ENCODE measurements around the gene KCNA10.
A peak's percentile ranks its signal among the peaks of the same experiment; 100 is the strongest.
"Not testable (repeated sequence)": the region's sequence is repeated elsewhere in the genome, so short reads cannot be mapped to it uniquely, and the experiment has no call there.

The KCNA10 gene

GRCh38 chr1:110538921-110539320 is 19.9 kb upstream of the KCNA10 start:
- DNase-seq (ENCODE audit: low read depth, low spot score), result no peak
- no peak overlapping the region for H3K4me3 ChIP-seq (ENCODE audit: low read length)

GRCh38 chr1:110538075-110538474 is 19.1 kb upstream of the KCNA10 start:
- DNase-seq (ENCODE audit: low read depth, low spot score), result no peak
- no peak overlapping the region for H3K4me3 ChIP-seq (ENCODE audit: low read length)

GRCh38 chr1:110535985-110536384 is 17.0 kb upstream of the KCNA10 start:
- no peak for DNase-seq (ENCODE audit: low read depth, low spot score)
- H3K4me3 ChIP-seq (ENCODE audit: low read length), result no peak overlapping the region

GRCh38 chr1:110533230-110533629 is 14.3 kb upstream of the KCNA10 start:
- no peak overlapping the region for H3K4me3 ChIP-seq (ENCODE audit: low read length)
- DNase-seq (ENCODE audit: low read depth, low spot score), result no peak

GRCh38 chr1:110529011-110529410 is 10.0 kb upstream of the KCNA10 start:
- DNase-seq (ENCODE audit: low read depth, low spot score), result no peak
- no peak overlapping the region for H3K4me3 ChIP-seq (ENCODE audit: low read length)

- DNase-seq (ENCODE audit: low read depth, low spot score), result no peak
- H3K4me3 ChIP-seq (ENCODE audit: low read length), result no peak overlapping the region
These were observed 7.3 kb upstream of the KCNA10 start for GRCh38 chr1:110526201-110526780.

GRCh38 chr1:110525249-110525595 is 6.2 kb upstream of the KCNA10 start:
- no peak for DNase-seq (ENCODE audit: low read depth, low spot score)
- no peak overlapping the region for H3K4me3 ChIP-seq (ENCODE audit: low read length)

GRCh38 chr1:110524311-110525248 is 5.6 kb upstream of the KCNA10 start:
- peak; percentile 52 for DNase-seq (ENCODE audit: low read depth, low spot score)
- no peak overlapping the region for H3K4me3 ChIP-seq (ENCODE audit: low read length)

GRCh38 chr1:110523011-110523410 is 4.0 kb upstream of the KCNA10 start:
- no peak overlapping the region for H3K4me3 ChIP-seq (ENCODE audit: low read length)
- DNase-seq (ENCODE audit: low read depth, low spot score), result no peak

- DNase-seq (ENCODE audit: low read depth, low spot score), result no peak
- no peak overlapping the region for H3K4me3 ChIP-seq (ENCODE audit: low read length)
These were observed 3.6 kb upstream of the KCNA10 start for GRCh38 chr1:110522560-110522959.

- DNase-seq (ENCODE audit: low read depth, low spot score), result no peak
These were observed 1.9 kb upstream of the KCNA10 start for GRCh38 chr1:110520827-110521226.

GRCh38 chr1:110515891-110516290 is 3.1 kb downstream of the KCNA10 start:
- no peak for DNase-seq (ENCODE audit: low read depth, low spot score)
- H3K4me3 ChIP-seq (ENCODE audit: low read length), result no peak overlapping the region

More at GRCh38 chr1:110520827-110521226, 1.9 kb upstream of the KCNA10 start:
- no peak overlapping the region for H3K4me3 ChIP-seq (ENCODE audit: low read length)

GRCh38 chr1:110515041-110515440 is 3.9 kb downstream of the KCNA10 start:
- DNase-seq (ENCODE audit: low read depth, low spot score), result no peak
- no peak overlapping the region for H3K4me3 ChIP-seq (ENCODE audit: low read length)

- no peak overlapping the region for H3K4me3 ChIP-seq (ENCODE audit: low read length)
- DNase-seq (ENCODE audit: low read depth, low spot score), result no peak
These were observed 5.5 kb downstream of the KCNA10 start for GRCh38 chr1:110513511-110513910.

- no peak overlapping the region for H3K4me3 ChIP-seq (ENCODE audit: low read length)
- no peak for DNase-seq (ENCODE audit: low read depth, low spot score)
These were observed 7.5 kb downstream of the KCNA10 start for GRCh38 chr1:110511436-110511835.

GRCh38 chr1:110510921-110511320 is 8.1 kb downstream of the KCNA10 start:
- not testable (repeated sequence) for H3K4me3 ChIP-seq (ENCODE audit: low read length); DNase-seq (ENCODE audit: low read depth, low spot score)

- no peak overlapping the region for H3K4me3 ChIP-seq (ENCODE audit: low read length)
- no peak for DNase-seq (ENCODE audit: low read depth, low spot score)
These were observed 9.3 kb downstream of the KCNA10 start for GRCh38 chr1:110509655-110510054.

- H3K4me3 ChIP-seq (ENCODE audit: low read length), result no peak overlapping the region
- DNase-seq (ENCODE audit: low read depth, low spot score), result no peak
These were observed 10.7 kb downstream of the KCNA10 start for GRCh38 chr1:110508028-110508940.

GRCh38 chr1:110506541-110506940 is 12.4 kb downstream of the KCNA10 start:
- no peak for DNase-seq (ENCODE audit: low read depth, low spot score)

GRCh38 chr1:110505596-110505995 is 13.4 kb downstream of the KCNA10 start:
- H3K4me3 ChIP-seq (ENCODE audit: low read length), result no peak overlapping the region
- no peak for DNase-seq (ENCODE audit: low read depth, low spot score)

More at GRCh38 chr1:110506541-110506940, 12.4 kb downstream of the KCNA10 start:
- H3K4me3 ChIP-seq (ENCODE audit: low read length), result no peak overlapping the region

Measured in Jurkat, Clone E6-1 (cell line).